Activated CD8-positive, alpha-beta memory T cell treated with anti-CD3 and anti-CD28 coated beads for 1 hour (primary cell): ENCODE measurements around the gene ATP2B2.
A peak's percentile ranks its signal among the peaks of the same experiment; 100 is the strongest.

Experiments used
- DNase-seq, 2 donors: peaks; one replicate each; pipeline ENCODE4 v3.0.0-alpha.2; 2020; ENCODE audit warnings: low read depth in 1 of 2; ENCODE audit errors: extremely low read depth in 1 of 2

ATP2B2 gene

GRCh38 chr3:10350324-10350985 is 154.9 kb downstream of the ATP2B2 start:
- no peak for DNase-seq

- DNase-seq = no peak
Measured at GRCh38 chr3:10349801-10350200, 155.6 kb downstream of the ATP2B2 start.

GRCh38 chr3:10348404-10348721 is 157.0 kb downstream of the ATP2B2 start:
- no peak for DNase-seq

- no peak for DNase-seq
Measured at GRCh38 chr3:10347648-10348403, 157.6 kb downstream of the ATP2B2 start.

- no peak for DNase-seq
Measured at GRCh38 chr3:10345911-10346310, 159.5 kb downstream of the ATP2B2 start.

- DNase-seq = no peak
Measured at GRCh38 chr3:10344944-10345575, 160.3 kb downstream of the ATP2B2 start.

GRCh38 chr3:10344147-10344943 is 161.0 kb downstream of the ATP2B2 start:
- peak; percentile 16 to 25 for DNase-seq

GRCh38 chr3:10343526-10343925 is 161.9 kb downstream of the ATP2B2 start:
- DNase-seq = no peak

GRCh38 chr3:10342781-10343180 is 162.6 kb downstream of the ATP2B2 start:
- no peak for DNase-seq

- DNase-seq = no peak
Measured at GRCh38 chr3:10341901-10342398, 163.4 kb downstream of the ATP2B2 start.

- DNase-seq = no peak
Measured at GRCh38 chr3:10340476-10340875, 164.9 kb downstream of the ATP2B2 start.

- DNase-seq = no peak
Measured at GRCh38 chr3:10340046-10340445, 165.3 kb downstream of the ATP2B2 start.

- no peak for DNase-seq
Measured at GRCh38 chr3:10339376-10339955, 165.9 kb downstream of the ATP2B2 start.

GRCh38 chr3:10338591-10339353 is 166.6 kb downstream of the ATP2B2 start:
- DNase-seq = no peak

GRCh38 chr3:10338164-10338470 is 167.3 kb downstream of the ATP2B2 start:
- DNase-seq = no peak

GRCh38 chr3:10337323-10338163 is 167.8 kb downstream of the ATP2B2 start:
- no peak for DNase-seq

GRCh38 chr3:10336761-10337160 is 168.6 kb downstream of the ATP2B2 start:
- no peak for DNase-seq

GRCh38 chr3:10335871-10336622 is 169.3 kb downstream of the ATP2B2 start:
- no peak for DNase-seq
